ENCODE data around the gene NKX2-1. TPM values are rescaled to one million over a fixed set of nuclear protein-coding genes. Genes with fewer than 3 reads are reported as not detected.

The NKX2-1 gene
- not detected for total RNA-seq

- TF ChIP-seq CTCF (IDR thresholded peaks at IDR 0.05; ENCODE audit: low read depth) = no peak
Observed at GRCh38 chr14:36519431-36520321, at the start of gene NKX2-1. Gene NKX2-1 (minus strand): TSS chr14:36520232. CDS start chr14:36520129, 103 bp downstream.

- TF ChIP-seq CTCF (IDR thresholded peaks at IDR 0.05; ENCODE audit: low read depth) = no peak
Observed at GRCh38 chr14:36556811-36557433, 36.9 kb upstream of the NKX2-1 start.

GRCh38 chr14:36555998-36556743, 36.1 kb upstream of the NKX2-1 start:
- TF ChIP-seq CTCF (IDR thresholded peaks at IDR 0.05; ENCODE audit: low read depth) = no peak

- no peak for TF ChIP-seq CTCF (IDR thresholded peaks at IDR 0.05; ENCODE audit: low read depth)
Observed at GRCh38 chr14:36553656-36554260, 33.7 kb upstream of the NKX2-1 start.

- no peak for TF ChIP-seq CTCF (IDR thresholded peaks at IDR 0.05; ENCODE audit: low read depth)
Observed at GRCh38 chr14:36550899-36551298, 30.9 kb upstream of the NKX2-1 start.

- TF ChIP-seq CTCF (IDR thresholded peaks at IDR 0.05; ENCODE audit: low read depth) = no peak
Observed at GRCh38 chr14:36538051-36538450, 18.0 kb upstream of the NKX2-1 start.

Measured in subcutaneous adipose tissue (tissue), 4 donors.